ENCODE measurements around the gene RB1.
"Not testable (repeated sequence)": the region's sequence is repeated elsewhere in the genome, so short reads cannot be mapped to it uniquely, and the experiment has no call there.

Gene RB1

GRCh38 chr13:48412881-48413351, 109.4 kb downstream of the RB1 start, which contains the start of gene LPAR6:
Gene LPAR6, minus strand, starts transcription at chr13:48413113. Its CDS starts 690 bp downstream, at chr13:48412423.
- DNase-seq = no peak

GRCh38 chr13:48414501-48414900, 111.0 kb downstream of the RB1 start:
- DNase-seq = no peak

GRCh38 chr13:48415516-48415915, 112.0 kb downstream of the RB1 start:
- DNase-seq = no peak

GRCh38 chr13:48422003-48422402, 118.5 kb downstream of the RB1 start:
- not testable (repeated sequence) for DNase-seq

- no peak for DNase-seq
Observed at GRCh38 chr13:48424212-48424611, 120.7 kb downstream of the RB1 start.

GRCh38 chr13:48426052-48426451, 122.5 kb downstream of the RB1 start:
- no peak for DNase-seq

- not testable (repeated sequence) for DNase-seq
Observed at GRCh38 chr13:48426755-48427298, 123.3 kb downstream of the RB1 start.

- DNase-seq = no peak
Observed at GRCh38 chr13:48429036-48429435, 125.5 kb downstream of the RB1 start.

GRCh38 chr13:48429886-48430285, 126.3 kb downstream of the RB1 start:
- DNase-seq = no peak

- peak; percentile 10 for DNase-seq
Observed at GRCh38 chr13:48431431-48431830, 127.9 kb downstream of the RB1 start.

- DNase-seq = no peak
Observed at GRCh38 chr13:48431987-48432615, 128.6 kb downstream of the RB1 start.

GRCh38 chr13:48434200-48434599, 130.6 kb downstream of the RB1 start:
- no peak for DNase-seq

GRCh38 chr13:48436661-48437288, 133.2 kb downstream of the RB1 start:
- DNase-seq = peak; percentile 91

- DNase-seq = peak; percentile 91
Observed at GRCh38 chr13:48437371-48437770, 133.8 kb downstream of the RB1 start.

- DNase-seq = no peak
Observed at GRCh38 chr13:48443442-48444208, 140.1 kb downstream of the RB1 start.

GRCh38 chr13:48446464-48446863, 142.9 kb downstream of the RB1 start:
- no peak for DNase-seq

GRCh38 chr13:48448285-48448958, 144.9 kb downstream of the RB1 start:
- DNase-seq = peak; percentile 10

GRCh38 chr13:48448959-48449614, 145.5 kb downstream of the RB1 start:
- no peak for DNase-seq

GRCh38 chr13:48449656-48450055, 146.1 kb downstream of the RB1 start:
- DNase-seq = no peak

- not testable (repeated sequence) for DNase-seq
Observed at GRCh38 chr13:48451196-48451595, 147.6 kb downstream of the RB1 start.

GRCh38 chr13:48456546-48456945, 153.0 kb downstream of the RB1 start:
- DNase-seq = no peak

GRCh38 chr13:48457578-48458242, 154.2 kb downstream of the RB1 start:
- DNase-seq = no peak
